Umbilical cord (tissue), 2 donors: ENCODE measurements around the gene ZDHHC19. TPM values are rescaled to one million over a fixed set of nuclear protein-coding genes. Genes with fewer than 3 reads are reported as not detected.

Experiments used
- DNase-seq: peaks from one replicate; pipeline ENCODE4 v3.0.0-alpha.2; 2015; ENCODE audit warnings: low spot score
- total RNA-seq: library from RNA; depleted of rRNA; stranded (reverse); fragments of >200 nt; gene quantifications from one replicate; pipeline ENCODE4 v1.2.3, GENCODE V29; 2014; ENCODE audit warnings: low replicate concordance; ENCODE audit not compliant: insufficient read depth

The ZDHHC19 gene
- total RNA-seq, 1 donor from 2014 or later: 6.7 TPM

DNA sequence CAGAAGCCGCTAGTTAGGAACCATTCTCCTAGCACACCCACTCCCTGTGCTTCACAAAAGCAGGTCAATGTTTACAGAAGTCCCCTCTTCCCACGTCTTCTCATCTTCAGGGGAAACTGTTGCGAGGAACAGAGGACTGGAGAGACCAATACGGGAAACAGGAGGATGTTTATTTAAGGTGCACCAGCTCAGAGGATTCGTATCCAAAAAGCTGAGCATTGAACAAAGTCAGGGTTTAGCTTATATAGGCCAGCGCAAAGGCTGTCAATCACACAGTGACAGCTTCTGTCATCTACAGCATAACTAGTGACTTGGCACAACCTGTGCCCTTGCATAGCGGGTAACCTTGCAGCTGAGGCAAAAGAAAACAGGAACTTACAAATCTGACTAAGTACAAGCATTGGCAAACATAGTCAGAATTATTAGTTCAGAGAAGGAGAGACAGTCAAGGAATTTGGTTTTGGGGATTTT, 61.3 kb downstream of the ZDHHC19 start:
- DNase-seq: no peak

- no peak for DNase-seq
Observed at GRCh38 chr3:196149375-196149774, 61.8 kb downstream of the ZDHHC19 start.

Other genes starting within 250 kb of the ZDHHC19 start
- gene TFRC, start 129.3 kb downstream of the ZDHHC19 start, total RNA-seq: 136 TPM
- gene SLC51A, start 5.1 kb upstream of the ZDHHC19 start, total RNA-seq: 7.9 TPM
- gene PCYT1A, start 76.3 kb upstream of the ZDHHC19 start, total RNA-seq: 59.5 TPM
- gene DYNLT2B, start 106.8 kb upstream of the ZDHHC19 start, total RNA-seq: 17.3 TPM
- not detected for gene TM4SF19, start 127.0 kb upstream of the ZDHHC19 start, total RNA-seq
- gene UBXN7, start 221.0 kb upstream of the ZDHHC19 start, total RNA-seq: 18.8 TPM